GM18951 (cell line): ENCODE data around the gene SPAAR.
"Not testable (repeated sequence)": the region's sequence is repeated elsewhere in the genome, so short reads cannot be mapped to it uniquely, and the experiment has no call there.

Source experiments
- POLR2A ChIP-seq: IDR thresholded peaks from 4 replicates; pipeline ENCODE4 v1.6.1; 2011; ENCODE audit warnings: mild to moderate bottlenecking; ENCODE audit not compliant: insufficient read length, insufficient read depth; ENCODE audit errors: extremely low read depth
- in situ Hi-C: fragments of 300-500 bp; cut with MboI; formaldehyde crosslinking; loops from one replicate; pipeline ENCODE4 v1.12.0; 2022; ENCODE audit warnings: low sequenced_read_pairs, mixed read lengths, inconsistent platforms; ENCODE audit not compliant: unreplicated experiment

Gene SPAAR

DNA sequence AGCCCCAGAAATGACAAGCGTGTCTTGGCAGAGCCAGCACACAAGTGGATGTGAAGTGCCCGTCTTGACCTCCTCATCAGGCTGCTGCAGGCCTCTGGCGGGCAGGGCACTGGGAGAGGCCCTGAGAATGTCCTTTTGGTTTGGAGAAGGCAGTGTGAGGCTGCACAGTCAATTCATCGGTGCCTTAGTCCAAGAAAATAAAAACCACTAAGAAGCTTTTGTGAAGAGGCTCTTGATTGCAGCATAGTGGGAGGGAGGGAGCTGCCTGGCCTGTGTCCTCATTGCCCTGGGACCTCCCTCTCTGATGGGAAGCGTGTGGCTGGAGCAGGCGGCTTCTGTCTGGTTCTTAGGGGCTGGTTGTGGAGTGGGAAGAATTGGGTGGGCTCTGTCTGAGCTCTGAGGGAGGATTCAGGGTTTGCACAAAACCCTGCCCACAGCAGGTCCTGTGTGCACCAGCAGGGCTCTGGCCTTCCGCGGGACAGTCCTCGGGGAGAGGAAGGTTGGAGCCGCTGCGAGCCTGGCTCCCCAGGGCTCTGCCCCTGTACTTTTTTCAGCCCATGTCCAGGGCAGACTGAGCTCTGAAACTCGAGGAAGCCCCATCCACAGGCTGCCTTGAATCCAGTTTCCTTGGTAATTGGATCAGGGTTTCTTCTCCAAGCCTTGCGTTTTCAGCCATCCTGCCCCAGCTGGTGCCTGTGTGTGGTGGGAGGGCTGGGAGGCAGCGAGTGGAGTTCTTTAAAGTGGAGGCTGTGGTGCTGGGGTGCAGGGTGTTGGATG, 2.2 kb upstream of the SPAAR start:
- in situ Hi-C loops, result no loop called here
- TF ChIP-seq POLR2A, result no peak

DNA sequence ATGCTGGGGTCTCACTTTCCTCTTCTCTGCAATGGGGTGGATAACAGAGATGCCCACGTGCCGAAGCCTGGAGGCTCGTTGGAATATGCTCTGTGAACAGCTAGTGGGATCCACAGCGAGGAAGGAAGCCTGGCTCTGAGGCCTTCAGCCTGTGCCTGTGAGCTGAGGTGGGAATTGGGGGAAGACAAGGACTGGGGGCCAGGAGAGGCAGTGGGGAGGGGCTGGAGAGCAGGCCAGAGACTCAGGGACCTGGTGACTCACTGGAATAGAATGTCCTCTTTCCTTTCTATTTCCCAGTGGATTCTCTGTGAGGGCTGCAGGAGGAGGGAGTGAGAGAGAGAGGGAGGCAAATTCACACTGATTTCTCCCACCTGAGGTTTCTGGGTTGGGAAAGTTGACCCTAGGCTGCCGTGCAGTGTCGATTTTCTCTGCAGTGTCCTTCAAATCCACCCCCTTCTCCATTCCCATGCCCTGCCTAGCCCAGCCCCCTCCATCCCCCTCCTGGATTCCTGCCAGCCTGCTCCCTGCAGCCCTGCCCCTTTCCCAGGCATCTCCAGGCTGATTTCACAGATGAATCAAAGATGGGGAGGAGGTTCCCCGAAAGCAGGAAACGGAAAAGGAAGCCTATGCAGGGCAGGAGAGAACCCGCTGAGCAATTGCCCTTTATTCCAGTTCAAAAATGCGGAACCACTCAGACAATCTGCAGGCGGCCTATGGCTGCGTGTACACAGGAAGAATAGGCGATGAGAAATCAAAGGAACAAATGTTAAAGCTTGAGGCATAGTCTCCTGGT, 1.4 kb upstream of the SPAAR start:
- TF ChIP-seq POLR2A, result no peak
- in situ Hi-C loops, result no loop called here

DNA sequence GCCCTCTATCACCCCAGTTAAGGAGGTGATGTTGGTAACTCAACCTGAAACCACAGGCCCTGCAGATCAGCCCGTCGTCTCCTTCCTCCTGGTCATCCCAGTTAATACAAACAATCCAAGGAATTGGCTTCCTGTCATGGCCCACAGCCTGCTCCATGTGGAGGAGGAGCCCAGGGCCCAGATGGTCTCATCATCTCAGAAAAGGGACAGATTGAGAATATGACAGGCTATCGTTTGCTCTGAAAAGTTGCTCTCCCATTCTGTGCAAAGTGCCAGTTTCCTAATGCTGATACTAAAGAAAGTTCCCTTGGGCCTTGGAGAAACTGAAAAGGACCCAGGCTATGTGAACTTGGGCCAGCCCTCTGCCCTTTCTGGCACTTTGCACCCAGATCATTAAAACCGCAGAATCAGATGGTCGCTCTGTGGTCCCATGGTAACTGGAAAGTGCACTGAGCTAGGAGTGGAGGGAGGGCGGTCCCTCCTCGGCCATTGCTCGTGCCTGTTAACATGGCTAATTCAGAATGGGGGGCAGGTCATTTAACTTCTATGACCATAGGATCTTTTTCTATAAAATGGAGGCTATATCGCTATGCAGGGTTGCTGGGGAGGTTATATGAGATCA, 675 bp upstream of the SPAAR start:
- in situ Hi-C loops, result no loop called here
- no peak for TF ChIP-seq POLR2A

DNA sequence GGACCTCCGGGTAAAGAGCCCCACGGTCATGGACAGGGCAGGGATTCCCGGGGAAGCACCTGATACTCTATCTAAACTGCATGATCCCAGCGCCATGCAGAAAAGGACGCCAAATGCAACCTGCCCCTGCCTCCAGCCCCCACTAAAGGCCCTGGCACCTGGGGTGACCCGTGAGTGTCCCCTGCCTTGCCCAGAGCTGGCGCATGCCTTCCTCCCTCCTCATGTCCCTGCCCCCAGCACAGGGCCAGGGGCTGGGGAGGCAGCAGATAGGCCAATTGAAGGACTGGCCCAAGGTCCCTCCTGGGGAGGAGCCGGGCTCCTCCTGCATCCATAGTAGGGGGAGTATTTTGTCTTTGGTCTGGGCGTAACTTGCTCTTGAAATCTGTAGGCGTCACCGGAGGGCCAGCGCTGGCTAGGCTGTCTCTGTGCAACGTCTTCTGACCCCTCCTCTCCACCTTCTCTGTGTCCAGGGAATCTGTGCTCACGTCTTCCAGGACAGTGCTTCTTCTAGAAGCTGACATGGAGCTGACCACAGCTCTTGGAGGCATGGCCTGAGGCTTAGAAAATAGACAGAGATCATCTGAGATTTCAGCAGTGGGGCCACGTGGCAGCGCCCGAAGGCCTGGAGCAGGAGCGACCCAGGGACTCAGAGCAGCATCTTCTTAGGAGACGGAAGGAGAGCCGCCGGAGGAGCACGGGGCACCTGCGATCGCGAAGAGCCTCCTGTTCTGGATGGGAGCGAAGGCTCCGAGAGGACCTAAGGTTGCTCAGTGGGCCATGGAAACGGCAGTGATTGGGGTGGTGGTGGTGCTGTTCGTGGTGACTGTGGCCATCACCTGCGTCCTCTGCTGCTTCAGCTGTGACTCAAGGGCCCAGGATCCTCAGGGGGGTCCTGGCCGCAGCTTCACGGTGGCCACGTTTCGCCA, 660 bp downstream of the SPAAR start:
- TF ChIP-seq POLR2A, result no peak
- in situ Hi-C loops, result no loop called here

DNA sequence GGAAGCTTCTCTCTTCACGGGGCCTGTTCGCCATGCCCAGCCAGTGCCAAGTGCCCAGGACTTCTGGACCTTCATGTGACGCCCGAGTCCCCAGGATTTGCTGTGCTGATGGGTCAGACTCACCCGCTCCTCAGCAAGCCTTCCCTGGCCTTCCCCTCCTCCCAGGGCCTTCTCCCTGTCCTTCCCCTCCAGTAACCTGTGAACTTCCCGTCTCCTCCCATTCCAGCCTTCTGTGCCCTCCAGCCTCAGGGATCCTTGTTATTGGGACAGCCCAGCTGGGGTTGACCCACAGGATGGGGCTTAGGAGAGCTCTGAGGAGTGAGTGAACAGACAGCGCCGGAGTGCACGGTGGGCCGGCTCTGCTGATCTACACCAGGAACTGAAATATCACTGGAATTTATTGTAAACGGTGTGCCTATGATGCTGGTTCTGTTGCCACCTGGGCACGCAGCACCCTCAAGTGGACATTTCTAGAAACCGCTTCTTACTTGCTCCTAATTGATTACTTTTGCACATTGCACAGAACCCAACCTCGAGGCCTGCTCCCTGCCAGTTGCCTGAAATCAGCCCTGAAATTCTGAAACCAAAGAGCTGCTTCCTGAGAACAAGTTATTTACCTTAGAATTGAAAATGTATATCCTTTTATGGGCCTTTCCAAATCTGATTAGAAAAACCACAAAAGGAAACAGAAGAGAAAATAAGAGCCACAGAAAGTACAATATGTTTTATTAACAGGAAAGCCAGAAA, 1.5 kb downstream of the SPAAR start:
- in situ Hi-C loops, result no loop called here
- TF ChIP-seq POLR2A, result no peak

DNA sequence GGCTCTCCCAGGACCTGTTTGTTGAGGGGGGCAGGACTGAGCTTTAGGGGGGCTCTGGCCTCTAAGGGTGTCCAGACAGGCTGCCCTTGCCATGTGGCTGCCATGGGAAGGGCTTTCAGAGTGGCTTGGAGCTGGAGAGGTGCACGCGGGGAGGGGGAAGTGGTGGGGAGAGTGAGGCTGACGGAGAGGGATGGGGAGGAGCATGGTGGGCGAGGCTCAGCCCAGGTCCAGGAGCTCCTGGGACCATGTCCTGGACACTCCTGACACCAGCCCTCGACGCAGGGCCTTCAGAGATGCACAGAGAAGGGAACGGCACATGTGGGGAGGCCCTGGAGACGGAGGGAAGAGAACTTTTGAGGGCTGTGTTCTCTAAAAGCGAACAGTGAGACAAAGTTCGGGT, 2.4 kb downstream of the SPAAR start:
- in situ Hi-C loops, result no loop called here
- no peak for TF ChIP-seq POLR2A

DNA sequence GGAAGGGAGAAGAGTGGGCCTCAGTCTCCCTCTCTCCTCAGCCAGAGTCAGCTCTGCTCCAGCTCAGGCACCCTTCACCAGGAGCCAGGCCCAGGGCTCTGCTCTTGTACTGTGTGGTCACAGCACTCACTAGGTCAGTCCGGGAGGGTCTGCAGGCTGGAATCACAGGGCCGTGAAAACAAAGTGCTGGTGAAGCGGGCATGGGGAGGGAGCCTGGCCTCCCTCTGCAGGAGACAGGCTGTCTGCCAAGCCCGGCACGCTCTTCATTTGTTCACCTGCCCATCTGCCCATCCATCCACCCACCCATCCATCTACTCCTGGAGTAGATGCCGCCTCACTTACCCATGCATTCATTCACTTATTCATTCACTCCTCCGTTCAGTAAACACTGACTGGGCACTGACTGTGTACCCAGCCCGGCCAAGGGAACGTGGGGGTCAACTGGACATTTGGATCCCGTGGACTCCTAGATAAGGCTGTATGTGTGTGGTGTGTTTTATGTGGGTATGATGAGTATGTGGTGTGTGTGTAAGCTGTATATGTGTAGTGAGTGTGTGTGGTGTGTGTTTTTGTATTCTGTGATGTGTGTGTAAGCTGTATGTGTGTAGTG, 3.6 kb downstream of the SPAAR start:
- no peak for TF ChIP-seq POLR2A
- in situ Hi-C loops, result no loop called here

DNA sequence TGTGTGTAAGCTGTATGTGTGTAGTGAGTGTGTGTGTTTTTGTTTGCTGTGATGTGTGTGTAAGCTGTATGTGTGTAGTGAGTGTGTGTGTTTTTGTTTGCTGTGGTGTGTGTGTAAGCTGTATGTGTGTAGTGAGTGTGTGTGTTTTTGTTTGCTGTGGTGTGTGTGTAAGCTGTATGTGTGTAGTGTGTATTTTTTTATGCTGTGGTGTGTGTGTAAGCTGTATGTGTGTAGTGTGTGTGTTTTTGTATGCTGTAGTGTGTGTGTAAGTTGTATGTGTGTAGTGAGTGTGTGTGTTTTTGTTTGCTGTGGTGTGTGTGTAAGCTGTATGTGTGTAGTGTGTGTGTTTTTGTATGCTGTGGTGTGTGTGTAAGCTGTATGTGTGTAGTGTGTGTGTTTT, 4.1 kb downstream of the SPAAR start:
- in situ Hi-C loops, result not testable (repeated sequence)

DNA sequence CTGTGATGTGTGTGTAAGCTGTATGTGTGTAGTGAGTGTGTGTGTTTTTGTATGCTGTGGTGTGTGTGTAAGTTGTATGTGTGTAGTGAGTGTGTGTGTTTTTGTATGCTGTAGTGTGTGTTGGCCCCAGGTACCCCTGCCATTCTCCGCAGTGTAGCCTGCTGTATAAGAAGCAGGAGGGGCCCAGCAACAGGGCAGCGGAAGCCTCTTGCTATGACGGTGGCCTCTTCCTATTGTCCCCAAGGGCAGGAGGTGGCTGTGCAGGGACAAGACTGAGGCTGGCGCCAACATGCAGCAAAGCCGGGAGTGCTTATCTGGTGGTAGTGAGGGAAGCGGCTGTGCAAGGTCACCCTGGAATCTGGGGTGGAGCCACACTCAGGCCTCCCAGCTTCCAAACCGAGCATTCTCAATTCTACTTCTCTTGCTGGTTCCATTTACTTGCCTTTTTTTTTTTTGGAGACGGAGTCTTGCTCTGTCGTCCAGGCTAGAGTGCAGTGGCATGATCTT, 5.1 kb downstream of the SPAAR start:
- no peak for TF ChIP-seq POLR2A
- in situ Hi-C loops, result no loop called here

DNA sequence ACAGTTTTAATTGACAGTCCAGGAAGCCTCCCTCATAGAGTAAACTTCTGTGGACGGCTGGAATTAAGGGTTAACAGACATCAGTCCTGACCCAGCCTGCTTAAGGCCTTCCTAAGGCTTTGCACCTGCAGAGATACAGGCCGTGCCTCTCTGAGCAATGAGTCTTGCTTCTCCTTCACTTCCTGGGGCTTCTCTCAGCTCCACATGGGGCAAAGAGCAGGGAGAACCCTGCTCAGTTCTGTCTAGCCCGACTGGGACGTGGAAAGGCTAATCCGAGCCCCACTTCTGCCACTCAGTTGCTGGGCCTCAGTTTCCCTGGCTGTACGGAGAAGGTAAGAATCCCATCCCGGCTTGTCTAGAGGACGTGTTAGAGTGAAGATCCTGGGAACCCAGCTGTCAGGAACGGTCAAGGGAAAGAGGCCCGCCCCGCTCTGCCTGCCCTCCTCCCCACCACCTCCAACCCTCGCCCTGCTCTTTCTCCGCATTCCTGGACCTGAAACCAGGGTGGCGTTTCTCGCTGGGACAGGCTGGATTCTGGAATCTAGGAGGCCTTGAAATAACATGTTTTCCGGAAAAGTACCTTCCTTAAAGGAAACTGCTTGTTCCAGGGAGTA, 6.5 kb downstream of the SPAAR start:
- in situ Hi-C loops, result no loop called here
- TF ChIP-seq POLR2A, result no peak

DNA sequence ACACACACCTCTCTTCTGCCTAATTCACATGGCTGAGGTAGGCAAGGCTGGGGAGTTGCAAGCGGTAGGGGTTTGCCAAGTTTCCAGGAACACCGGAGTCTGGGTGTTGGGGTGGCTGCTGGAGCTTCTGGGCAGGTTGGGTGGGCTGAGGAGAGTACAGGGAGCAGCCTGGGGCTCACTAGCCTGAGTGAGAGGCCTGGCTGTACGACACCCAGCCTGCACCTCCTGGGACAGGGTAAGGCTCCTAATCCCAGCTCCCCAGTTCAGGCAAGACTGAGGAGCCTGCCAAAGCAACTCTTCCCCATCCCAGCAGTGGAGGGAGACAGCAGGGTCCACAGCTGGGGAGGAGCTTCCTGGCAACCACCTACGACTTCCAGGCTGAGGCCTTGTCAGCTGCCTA, 8.0 kb downstream of the SPAAR start:
- TF ChIP-seq POLR2A, result no peak

More for the DNA sequence above, 8.0 kb downstream of the SPAAR start:
- in situ Hi-C loops, result no loop called here
